ENCODE results near the gene MUC13.
A peak's percentile ranks its signal among the peaks of the same experiment; 100 is the strongest.

Gene MUC13

DNA sequence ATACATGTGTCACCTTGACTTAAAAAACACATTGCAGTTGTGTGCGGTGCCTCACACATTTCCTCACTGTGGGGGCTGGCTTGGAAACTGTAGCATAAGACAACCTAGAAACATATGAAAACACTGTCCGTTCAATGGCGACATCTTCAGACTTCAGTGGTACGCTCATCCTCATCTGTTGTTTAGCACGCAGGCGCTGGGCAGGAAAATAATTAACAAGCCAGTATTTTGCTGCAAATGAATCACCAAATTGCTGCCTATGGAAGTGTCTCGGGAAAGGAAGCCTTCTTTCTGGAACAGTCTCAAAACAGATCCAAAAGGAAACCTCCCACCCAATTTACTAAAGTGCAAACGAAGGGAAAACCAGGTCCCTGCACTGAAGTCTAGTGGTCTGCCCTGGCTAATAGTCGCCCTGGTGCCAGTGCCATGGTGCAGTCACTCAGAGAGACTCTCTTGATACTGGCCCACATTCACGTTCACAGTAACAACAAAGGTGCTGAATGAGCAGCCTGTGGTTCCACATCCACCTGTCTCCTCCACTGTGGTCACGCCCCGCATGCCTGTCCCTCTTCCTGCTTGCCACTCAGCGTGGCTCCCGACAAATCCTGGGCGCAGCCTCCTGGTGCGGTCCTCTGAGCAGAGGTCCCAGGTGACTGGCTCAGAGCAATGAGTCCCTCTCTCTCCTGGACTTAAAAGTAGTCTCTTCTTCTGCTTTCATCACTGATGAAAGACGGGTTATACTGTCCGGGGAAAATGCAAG lies 35.6 kb upstream of the MUC13 start:
- H3K14ac ChIP-seq (ENCODE audit: low read length in 2 of 2), result no peak overlapping the region
- peaks cover 46 to 80% of the 10 kb centered on the region in 2 experiments for H3K36me3 ChIP-seq (ENCODE audit: control insufficient read depth in 1 of 2, insufficient read depth in 2 of 2, low read depth in 1 of 2, low read length in 2 of 2)
- no peak overlapping the region for H2BK12ac ChIP-seq (ENCODE audit: low read length in 2 of 2)
- H3K23ac ChIP-seq (ENCODE audit: low read length in 2 of 2), result no peak overlapping the region
- no peaks in the 10 kb centered on the region for H3K27me3 ChIP-seq (ENCODE audit: control insufficient read depth in 1 of 2, insufficient read depth in 1 of 2, low read length in 2 of 2)
- no peak overlapping the region for H2BK15ac ChIP-seq (ENCODE audit: low read depth, poor library complexity, severe bottlenecking)
- H4K91ac ChIP-seq (ENCODE audit: low read length), result no peak overlapping the region
- no peak overlapping the region for H2BK120ac ChIP-seq (ENCODE audit: low read depth, low read length)
- no peak overlapping the region for H4K8ac ChIP-seq (ENCODE audit: low read length)
- no peak overlapping the region for H3K9ac ChIP-seq (ENCODE audit: low read length)
- peaks cover 12% of the 10 kb centered on the region for H3K79me1 ChIP-seq (replicated peaks; ENCODE audit: low read length, poor library complexity, severe bottlenecking)
- H3K4me1 ChIP-seq (ENCODE audit: control insufficient read depth, insufficient read depth, low read depth, low read length), result peaks cover 6% of the 10 kb centered on the region
- H3K4me2 ChIP-seq (ENCODE audit: low read length, poor library complexity, severe bottlenecking), result no peak overlapping the region
- H3K4ac ChIP-seq (ENCODE audit: low read depth in 1 of 2, low read length in 2 of 2), result no peak overlapping the region
- no peak overlapping the region for H3K4me3 ChIP-seq (ENCODE audit: insufficient read depth in 1 of 2, low read depth in 1 of 2, low read length in 2 of 2)
- peak overlapping the region; percentile 34 for H3K27ac ChIP-seq (ENCODE audit: low read length, poor library complexity, severe bottlenecking)
- no peak overlapping the region for H3K18ac ChIP-seq (ENCODE audit: low read depth in 1 of 2, low read length in 2 of 2)
- no peak overlapping the region for H2BK5ac ChIP-seq (ENCODE audit: low read depth, low read length, poor library complexity, severe bottlenecking)
- H3K9me3 ChIP-seq (ENCODE audit: control insufficient read depth, low read length), result no peaks in the 10 kb centered on the region
- 98% methylated on average over 18 of the region's 18 CpGs for WGBS
- H2AFZ ChIP-seq (ENCODE audit: low read depth, low read length), result no peak overlapping the region
- DNase-seq, result no peak
- H2AK5ac ChIP-seq (ENCODE audit: low read length, severe bottlenecking), result peak overlapping the region; percentile 36

DNA sequence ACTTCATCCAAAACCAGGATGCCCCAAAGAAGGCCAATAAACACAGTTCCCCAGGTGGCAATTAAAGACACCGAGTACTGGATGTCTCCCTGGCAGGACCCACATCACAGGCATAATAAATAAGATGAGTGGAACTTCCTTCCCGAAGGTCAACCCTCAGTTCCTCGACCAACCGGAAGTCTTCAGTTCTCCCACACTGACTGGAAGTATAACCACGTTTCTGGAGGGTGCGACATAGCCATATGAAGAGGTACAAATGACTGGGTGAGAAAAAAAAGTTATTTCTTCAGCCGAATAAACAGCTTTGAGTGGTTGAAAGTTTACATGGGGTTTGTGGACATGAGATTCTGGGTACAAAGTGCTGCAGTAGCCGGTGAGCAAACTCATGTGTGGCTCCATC lies 34.6 kb upstream of the MUC13 start:
- DNase-seq, result no peak
- H3K23ac ChIP-seq (ENCODE audit: low read length in 2 of 2), result no peak overlapping the region
- peaks cover 45 to 71% of the 10 kb centered on the region in 2 experiments for H3K36me3 ChIP-seq (ENCODE audit: control insufficient read depth in 1 of 2, insufficient read depth in 2 of 2, low read depth in 1 of 2, low read length in 2 of 2)
- no peak overlapping the region for H2BK12ac ChIP-seq (ENCODE audit: low read length in 2 of 2)
- H2AFZ ChIP-seq (ENCODE audit: low read depth, low read length), result no peak overlapping the region
- H3K4ac ChIP-seq (ENCODE audit: low read depth in 1 of 2, low read length in 2 of 2), result no peak overlapping the region
- H3K27ac ChIP-seq (ENCODE audit: low read length, poor library complexity, severe bottlenecking), result no peak overlapping the region
- H3K18ac ChIP-seq (ENCODE audit: low read depth in 1 of 2, low read length in 2 of 2), result no peak overlapping the region
- no peak overlapping the region for H2BK120ac ChIP-seq (ENCODE audit: low read depth, low read length)
- H2AK5ac ChIP-seq (ENCODE audit: low read length, severe bottlenecking), result no peak overlapping the region
- H3K79me1 ChIP-seq (replicated peaks; ENCODE audit: low read length, poor library complexity, severe bottlenecking), result peaks cover 12% of the 10 kb centered on the region
- H3K14ac ChIP-seq (ENCODE audit: low read length in 2 of 2), result no peak overlapping the region
- H3K4me3 ChIP-seq (ENCODE audit: insufficient read depth in 1 of 2, low read depth in 1 of 2, low read length in 2 of 2), result no peak overlapping the region
- no peak overlapping the region for H3K9ac ChIP-seq (ENCODE audit: low read length)
- no peaks in the 10 kb centered on the region for H3K27me3 ChIP-seq (ENCODE audit: control insufficient read depth in 1 of 2, insufficient read depth in 1 of 2, low read length in 2 of 2)
- WGBS, result 96% methylated on average over 8 of the region's 8 CpGs
- peaks cover 10% of the 10 kb centered on the region for H3K4me1 ChIP-seq (ENCODE audit: control insufficient read depth, insufficient read depth, low read depth, low read length)
- no peak overlapping the region for H3K4me2 ChIP-seq (ENCODE audit: low read length, poor library complexity, severe bottlenecking)
- no peak overlapping the region for H4K8ac ChIP-seq (ENCODE audit: low read length)
- no peak overlapping the region for H4K91ac ChIP-seq (ENCODE audit: low read length)
- no peak overlapping the region for H2BK15ac ChIP-seq (ENCODE audit: low read depth, poor library complexity, severe bottlenecking)
- H3K9me3 ChIP-seq (ENCODE audit: control insufficient read depth, low read length), result no peaks in the 10 kb centered on the region
- H2BK5ac ChIP-seq (ENCODE audit: low read depth, low read length, poor library complexity, severe bottlenecking), result no peak overlapping the region

- WGBS, result 93% methylated on average over 8 of the region's 10 CpGs
- H3K14ac ChIP-seq (ENCODE audit: low read length in 2 of 2), result no peak overlapping the region
- H3K23ac ChIP-seq (ENCODE audit: low read length in 2 of 2), result no peak overlapping the region
- H4K8ac ChIP-seq (ENCODE audit: low read length), result no peak overlapping the region
- peaks cover 10% of the 10 kb centered on the region for H3K4me1 ChIP-seq (ENCODE audit: control insufficient read depth, insufficient read depth, low read depth, low read length)
- H3K9me3 ChIP-seq (ENCODE audit: control insufficient read depth, low read length), result no peaks in the 10 kb centered on the region
- no peak overlapping the region for H2AK5ac ChIP-seq (ENCODE audit: low read length, severe bottlenecking)
- no peak overlapping the region for H3K4me2 ChIP-seq (ENCODE audit: low read length, poor library complexity, severe bottlenecking)
- no peak overlapping the region for H2BK15ac ChIP-seq (ENCODE audit: low read depth, poor library complexity, severe bottlenecking)
- no peak overlapping the region for H2AFZ ChIP-seq (ENCODE audit: low read depth, low read length)
- H3K18ac ChIP-seq (ENCODE audit: low read depth in 1 of 2, low read length in 2 of 2), result no peak overlapping the region
- H3K4ac ChIP-seq (ENCODE audit: low read depth in 1 of 2, low read length in 2 of 2), result no peak overlapping the region
- no peak overlapping the region for H3K27ac ChIP-seq (ENCODE audit: low read length, poor library complexity, severe bottlenecking)
- H3K79me1 ChIP-seq (replicated peaks; ENCODE audit: low read length, poor library complexity, severe bottlenecking), result peaks cover 10% of the 10 kb centered on the region
- H2BK5ac ChIP-seq (ENCODE audit: low read depth, low read length, poor library complexity, severe bottlenecking), result no peak overlapping the region
- H3K36me3 ChIP-seq (ENCODE audit: control insufficient read depth in 1 of 2, insufficient read depth in 2 of 2, low read depth in 1 of 2, low read length in 2 of 2), result peaks cover 39 to 59% of the 10 kb centered on the region in 2 experiments
- H4K91ac ChIP-seq (ENCODE audit: low read length), result no peak overlapping the region
- no peak overlapping the region for H2BK12ac ChIP-seq (ENCODE audit: low read length in 2 of 2)
- DNase-seq, result no peak
- H2BK120ac ChIP-seq (ENCODE audit: low read depth, low read length), result no peak overlapping the region
- no peaks in the 10 kb centered on the region for H3K27me3 ChIP-seq (ENCODE audit: control insufficient read depth in 1 of 2, insufficient read depth in 1 of 2, low read length in 2 of 2)
- H3K9ac ChIP-seq (ENCODE audit: low read length), result no peak overlapping the region
- H3K4me3 ChIP-seq (ENCODE audit: insufficient read depth in 1 of 2, low read depth in 1 of 2, low read length in 2 of 2), result no peak overlapping the region
These were observed 33.4 kb upstream of the MUC13 start for GRCh38 chr3:124967964-124968363.

- H3K36me3 ChIP-seq (ENCODE audit: control insufficient read depth in 1 of 2, insufficient read depth in 2 of 2, low read depth in 1 of 2, low read length in 2 of 2), result peaks cover 35 to 47% of the 10 kb centered on the region in 2 experiments
- H3K14ac ChIP-seq (ENCODE audit: low read length in 2 of 2), result no peak overlapping the region
- H4K8ac ChIP-seq (ENCODE audit: low read length), result no peak overlapping the region
- H3K9me3 ChIP-seq (ENCODE audit: control insufficient read depth, low read length), result no peaks in the 10 kb centered on the region
- H3K27ac ChIP-seq (ENCODE audit: low read length, poor library complexity, severe bottlenecking), result no peak overlapping the region
- no peak overlapping the region for H3K9ac ChIP-seq (ENCODE audit: low read length)
- H2BK120ac ChIP-seq (ENCODE audit: low read depth, low read length), result no peak overlapping the region
- no peak overlapping the region for H3K4me3 ChIP-seq (ENCODE audit: insufficient read depth in 1 of 2, low read depth in 1 of 2, low read length in 2 of 2)
- H3K18ac ChIP-seq (ENCODE audit: low read depth in 1 of 2, low read length in 2 of 2), result no peak overlapping the region
- no peak overlapping the region for H2BK5ac ChIP-seq (ENCODE audit: low read depth, low read length, poor library complexity, severe bottlenecking)
- no peak overlapping the region for H3K23ac ChIP-seq (ENCODE audit: low read length in 2 of 2)
- H3K4me2 ChIP-seq (ENCODE audit: low read length, poor library complexity, severe bottlenecking), result no peak overlapping the region
- no peak overlapping the region for H3K4ac ChIP-seq (ENCODE audit: low read depth in 1 of 2, low read length in 2 of 2)
- H2BK12ac ChIP-seq (ENCODE audit: low read length in 2 of 2), result no peak overlapping the region
- H2AFZ ChIP-seq (ENCODE audit: low read depth, low read length), result no peak overlapping the region
- peaks cover 9% of the 10 kb centered on the region for H3K79me1 ChIP-seq (replicated peaks; ENCODE audit: low read length, poor library complexity, severe bottlenecking)
- H4K91ac ChIP-seq (ENCODE audit: low read length), result no peak overlapping the region
- 90% methylated on average over 6 of the region's 7 CpGs for WGBS
- peaks cover 10% of the 10 kb centered on the region for H3K4me1 ChIP-seq (ENCODE audit: control insufficient read depth, insufficient read depth, low read depth, low read length)
- H2AK5ac ChIP-seq (ENCODE audit: low read length, severe bottlenecking), result no peak overlapping the region
- H2BK15ac ChIP-seq (ENCODE audit: low read depth, poor library complexity, severe bottlenecking), result no peak overlapping the region
- no peaks in the 10 kb centered on the region for H3K27me3 ChIP-seq (ENCODE audit: control insufficient read depth in 1 of 2, insufficient read depth in 1 of 2, low read length in 2 of 2)
- DNase-seq, result no peak
These were observed 32.2 kb upstream of the MUC13 start for GRCh38 chr3:124966521-124967445.
